Endometrial microvascular endothelial cells (primary cell): ENCODE data around the gene PDE4DIP. TPM values are rescaled to one million over a fixed set of nuclear protein-coding genes. Genes with fewer than 3 reads are reported as not detected.
"Not testable (repeated sequence)": the region's sequence is repeated elsewhere in the genome, so short reads cannot be mapped to it uniquely, and the experiment has no call there.

Experiments
- in situ Hi-C: cut with HindIII; loops from 2 replicates; pipeline ENCODE4 v1.10.0; 2017; ENCODE audit warnings: low sequenced_read_pairs, low pct_unique_long_range_greater_than_20kb; ENCODE audit errors: inconsistent ontology term
- total RNA-seq: library from RNA; depleted of rRNA; stranded (reverse); fragments of >200 nt; gene quantifications from one replicate; pipeline ENCODE4 v1.2.3, GENCODE V29; 2015; ENCODE audit errors: inconsistent ontology term

The PDE4DIP gene
- total RNA-seq, 1 donor from 2014 or later, result 30.8 TPM

DNA sequence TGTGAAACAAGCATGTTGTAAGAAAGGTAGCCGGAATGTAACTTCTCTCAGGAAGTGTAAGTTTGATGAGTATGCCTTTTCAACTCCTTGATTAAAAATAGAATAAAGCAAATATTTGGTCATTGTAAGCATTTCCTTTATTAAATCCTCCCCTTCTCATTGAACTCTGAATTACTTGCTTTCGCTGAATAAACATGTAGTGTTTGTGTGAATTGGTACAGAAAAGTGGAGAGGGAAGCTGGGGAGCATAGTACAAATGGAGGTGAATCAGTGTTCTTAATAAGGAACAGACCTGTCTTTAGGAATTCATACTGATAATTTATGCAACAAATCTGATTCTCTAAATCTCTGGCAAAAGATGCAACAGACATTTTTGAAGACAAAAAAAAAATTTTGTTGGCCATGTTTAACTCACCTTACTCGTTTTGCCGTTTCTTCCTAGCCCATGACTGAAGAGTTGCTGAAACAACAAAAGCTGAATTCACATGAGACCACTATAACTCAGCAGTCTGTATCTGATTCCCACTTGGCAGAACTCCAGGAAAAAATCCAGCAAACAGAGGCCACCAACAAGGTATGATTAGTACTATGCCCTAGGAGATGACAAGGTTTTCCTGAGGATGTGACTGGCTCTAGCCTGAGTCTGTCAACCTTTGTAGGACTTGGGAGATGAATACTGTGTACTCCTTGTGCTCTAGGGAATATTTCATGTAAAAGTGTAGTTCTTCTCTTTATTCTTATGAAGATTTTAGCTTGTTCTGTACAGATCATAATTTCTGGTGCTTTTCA, 116.2 kb downstream of the PDE4DIP start:
- in situ Hi-C loops, result not testable (repeated sequence)

DNA sequence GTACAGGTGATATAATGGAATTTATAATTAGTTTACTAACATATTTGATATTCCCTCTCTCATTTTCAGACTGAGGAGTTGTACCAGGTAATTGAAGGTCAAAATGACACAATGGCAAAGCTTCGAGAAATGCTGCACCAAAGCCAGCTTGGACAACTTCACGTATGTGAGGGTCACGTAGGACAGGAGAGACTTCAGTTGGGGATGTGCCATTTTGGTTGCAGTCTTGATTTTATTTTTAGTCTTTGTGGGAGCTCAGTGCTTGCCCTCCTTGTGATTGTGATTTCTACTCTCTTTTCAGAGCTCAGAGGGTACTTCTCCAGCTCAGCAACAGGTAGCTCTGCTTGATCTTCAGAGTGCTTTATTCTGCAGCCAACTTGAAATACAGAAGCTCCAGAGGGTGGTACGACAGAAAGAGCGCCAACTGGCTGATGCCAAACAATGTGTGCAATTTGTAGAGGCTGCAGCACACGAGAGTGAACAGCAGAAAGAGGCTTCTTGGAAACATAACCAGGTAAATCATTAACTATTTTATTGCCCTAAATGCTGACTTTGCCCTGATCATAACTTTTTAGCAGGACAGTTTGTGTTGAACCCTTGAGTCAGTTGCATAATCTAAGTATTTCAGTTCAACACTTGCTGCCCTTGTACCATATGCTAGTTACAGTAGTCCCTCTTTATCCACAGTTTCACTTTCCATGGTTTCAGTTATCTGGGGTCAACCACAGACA, 118.1 kb downstream of the PDE4DIP start:
- in situ Hi-C loops, result not testable (repeated sequence)

DNA sequence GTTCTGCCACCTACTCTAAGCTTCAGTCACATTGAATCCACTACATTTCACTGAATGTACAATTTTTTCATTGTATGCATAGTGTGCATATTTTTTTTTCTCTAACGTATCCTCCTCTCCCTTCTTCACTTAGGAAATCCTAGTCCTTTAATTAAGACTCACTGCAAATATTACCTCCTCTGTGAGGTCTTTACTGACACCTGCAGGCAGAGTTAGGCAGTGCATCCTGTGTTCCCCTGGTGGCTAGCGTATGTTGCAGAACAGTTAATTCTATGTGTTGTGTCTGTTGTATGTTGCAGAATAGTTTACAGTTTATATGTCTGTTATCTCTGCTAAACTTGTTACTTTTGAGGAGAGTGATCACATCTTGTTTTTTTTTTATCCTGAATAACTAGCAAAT, 121.9 kb downstream of the PDE4DIP start:
- in situ Hi-C loops, result not testable (repeated sequence)

DNA sequence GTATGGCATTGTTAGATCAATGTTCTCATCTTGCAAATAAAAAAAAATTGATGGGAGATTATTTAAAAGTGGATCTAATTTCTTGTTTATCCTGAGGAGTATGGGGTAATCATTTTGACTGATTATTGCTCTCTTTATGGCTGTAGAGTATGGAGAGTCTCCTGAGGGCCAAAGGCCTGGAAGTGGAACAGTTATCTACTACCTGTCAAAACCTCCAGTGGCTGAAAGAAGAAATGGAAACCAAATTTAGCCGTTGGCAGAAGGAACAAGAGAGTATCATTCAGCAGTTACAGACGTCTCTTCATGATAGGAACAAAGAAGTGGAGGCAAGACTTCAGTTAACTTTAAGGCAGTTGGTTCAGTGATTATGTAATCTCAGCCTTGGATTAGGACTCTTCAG, 123.4 kb downstream of the PDE4DIP start:
- in situ Hi-C loops, result not testable (repeated sequence)

DNA sequence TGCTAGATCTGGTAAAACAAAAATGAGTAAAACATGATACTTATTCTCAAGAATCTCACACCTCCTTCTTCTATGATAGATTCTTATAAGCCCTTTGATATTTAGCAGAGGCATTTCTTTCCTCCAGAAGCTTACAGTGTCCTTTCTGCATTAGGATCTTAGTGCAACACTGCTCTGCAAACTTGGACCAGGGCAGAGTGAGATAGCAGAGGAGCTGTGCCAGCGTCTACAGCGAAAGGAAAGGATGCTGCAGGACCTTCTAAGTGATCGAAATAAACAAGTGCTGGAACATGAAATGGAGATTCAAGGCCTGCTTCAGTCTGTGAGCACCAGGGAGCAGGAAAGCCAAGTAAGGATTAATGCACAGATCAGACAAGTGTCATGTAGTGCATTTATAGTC, 124.5 kb downstream of the PDE4DIP start:
- in situ Hi-C loops, result not testable (repeated sequence)

DNA sequence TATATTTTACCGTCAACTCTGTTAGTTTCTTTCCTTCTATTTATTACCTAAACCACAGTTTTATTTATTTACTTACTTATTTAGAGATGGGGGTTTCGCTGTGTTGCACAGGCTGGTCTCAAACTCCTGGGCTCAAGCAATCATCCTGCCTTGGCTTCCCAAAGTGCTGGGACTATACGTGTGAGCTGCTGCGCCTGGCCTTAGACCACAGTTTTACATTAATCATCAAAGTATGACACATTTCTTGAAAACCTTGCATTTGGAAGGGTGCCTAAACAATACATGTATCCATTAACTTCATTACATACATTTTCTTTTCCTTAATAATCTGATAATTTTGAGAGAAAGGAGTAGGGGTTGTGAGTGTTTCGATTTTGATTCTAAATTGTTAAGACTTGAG, 124.9 kb downstream of the PDE4DIP start:
- in situ Hi-C loops, result not testable (repeated sequence)

DNA sequence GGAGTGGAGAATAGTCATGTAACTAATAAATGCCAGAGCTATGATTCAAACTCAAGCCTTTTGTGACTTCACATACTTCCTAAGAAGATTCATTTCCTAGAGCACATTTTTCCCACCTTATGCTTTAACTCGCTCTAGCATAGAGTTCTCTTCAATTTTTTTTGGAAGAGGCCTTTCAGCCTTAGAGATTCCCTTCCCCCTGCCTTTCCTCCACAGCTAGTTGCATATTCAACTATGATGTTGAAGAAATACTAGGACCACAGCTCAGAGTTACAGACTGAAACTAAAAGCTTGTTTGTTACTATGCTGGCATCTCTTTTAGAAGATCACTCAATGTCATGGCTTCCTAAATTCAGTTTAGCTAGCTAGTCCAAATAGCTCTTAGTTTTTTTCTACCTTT, 131.2 kb downstream of the PDE4DIP start:
- in situ Hi-C loops, result not testable (repeated sequence)

DNA sequence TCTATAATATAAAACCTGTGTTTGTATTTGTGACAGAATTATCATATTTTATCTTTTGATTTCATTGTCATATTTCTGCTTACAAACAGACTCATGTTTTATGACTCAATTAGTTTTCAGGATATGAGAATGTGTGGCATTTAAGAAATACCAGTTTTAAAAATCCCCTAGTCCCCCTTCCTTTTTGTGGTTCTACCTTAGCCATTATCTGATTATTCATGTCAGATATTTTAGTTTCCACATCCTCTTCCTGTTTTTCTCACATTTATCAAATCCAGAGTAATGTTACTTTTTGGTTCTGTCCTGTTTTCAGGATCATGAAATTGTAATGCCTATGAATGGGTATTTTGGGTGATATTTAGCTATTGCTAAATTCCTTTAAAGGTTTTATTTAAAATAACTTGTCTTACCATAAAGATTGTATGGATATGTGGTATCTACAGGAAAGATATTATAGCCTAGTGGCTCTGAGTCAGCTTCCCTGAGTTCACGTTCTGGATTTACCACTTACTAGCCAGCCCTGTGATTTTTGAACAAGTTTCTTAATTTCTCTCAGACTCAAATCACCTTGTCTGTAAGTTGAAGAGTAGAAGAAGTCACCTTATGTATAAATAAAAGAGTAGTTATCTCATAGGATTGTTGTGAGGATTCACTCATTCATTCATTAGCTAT, 131.8 kb downstream of the PDE4DIP start:
- in situ Hi-C loops, result not testable (repeated sequence)

DNA sequence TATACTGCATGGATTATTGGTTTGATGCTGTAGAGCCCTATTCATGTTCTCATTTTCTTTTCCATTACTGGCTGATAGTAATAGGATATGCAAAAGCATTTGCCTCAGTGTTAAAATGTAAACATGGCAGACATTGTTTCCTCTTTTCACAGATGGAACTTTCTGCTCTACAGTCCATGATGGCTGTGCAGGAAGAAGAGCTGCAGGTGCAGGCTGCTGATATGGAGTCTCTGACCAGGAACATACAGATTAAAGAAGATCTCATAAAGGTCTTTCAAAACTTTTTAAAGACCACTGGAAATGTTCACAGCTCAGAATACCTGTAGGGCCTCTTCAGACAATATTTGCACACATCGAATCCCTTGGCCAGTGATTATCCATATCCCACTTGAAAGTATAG, 133.6 kb downstream of the PDE4DIP start:
- in situ Hi-C loops, result not testable (repeated sequence)

DNA sequence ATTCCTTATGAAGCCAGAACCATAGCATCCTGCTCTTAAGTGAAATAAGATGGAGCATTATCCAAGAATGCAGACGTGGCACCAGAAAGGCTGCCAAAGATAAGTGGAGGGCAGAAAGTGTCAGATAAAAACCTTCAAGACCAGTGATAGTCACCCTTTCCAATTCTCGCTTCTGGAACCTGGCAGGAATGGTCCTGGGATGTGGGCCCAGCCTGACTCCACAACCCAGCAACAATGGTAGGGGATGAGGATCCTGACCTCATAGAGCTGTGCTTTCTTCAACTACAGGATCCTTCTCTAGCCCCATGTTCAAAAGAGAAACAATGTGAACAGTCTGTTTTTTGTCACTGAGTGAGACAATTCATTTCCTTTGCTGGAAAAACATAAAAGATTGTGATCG, 145.2 kb downstream of the PDE4DIP start:
- in situ Hi-C loops, result not testable (repeated sequence)

DNA sequence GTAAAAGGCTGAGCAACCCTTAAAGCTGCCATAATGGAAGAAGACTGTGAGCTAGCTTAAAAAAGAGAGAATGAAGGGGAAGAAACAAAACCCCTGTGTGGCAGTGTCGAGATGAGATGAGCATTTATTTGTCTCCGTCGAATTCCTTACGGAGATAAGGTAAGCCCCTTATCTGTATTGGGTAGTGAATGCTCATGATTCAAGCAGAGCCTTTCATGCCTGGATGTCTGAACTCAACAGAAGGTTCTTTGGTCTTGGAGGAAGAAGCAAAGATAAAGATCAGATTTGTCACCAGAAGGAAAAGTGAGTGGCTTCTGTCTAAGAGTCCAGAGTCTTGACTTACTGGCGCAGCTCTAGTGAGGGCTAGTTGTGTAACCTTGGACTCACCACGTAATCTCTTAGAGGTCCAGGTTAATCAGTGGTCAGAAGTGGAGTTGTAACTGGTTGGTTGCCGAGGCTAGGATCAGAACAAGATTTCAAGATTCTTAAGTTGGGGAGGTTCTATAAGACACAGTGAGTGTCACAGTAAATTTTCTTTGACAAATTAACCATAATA, 146.1 kb downstream of the PDE4DIP start:
- in situ Hi-C loops, result not testable (repeated sequence)

DNA sequence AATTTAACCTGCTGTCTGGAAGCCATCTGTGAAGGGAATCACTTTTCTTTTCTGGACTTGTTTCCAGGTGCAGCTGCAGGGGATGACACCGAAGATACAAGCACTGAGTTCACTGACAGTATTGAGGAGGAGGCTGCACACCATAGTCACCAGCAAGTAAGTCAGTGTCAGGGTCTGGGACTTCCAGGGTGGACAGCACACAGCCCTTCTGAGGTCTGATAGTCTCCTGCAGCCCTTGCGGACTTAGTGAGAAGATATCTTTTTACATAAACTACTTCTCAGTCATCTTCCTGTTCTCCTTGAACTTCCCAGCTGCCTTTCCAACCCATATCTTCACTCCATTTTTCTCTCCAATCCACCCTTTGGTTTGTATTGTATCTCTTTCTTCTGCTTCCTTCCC, 147.6 kb downstream of the PDE4DIP start:
- in situ Hi-C loops, result not testable (repeated sequence)

DNA sequence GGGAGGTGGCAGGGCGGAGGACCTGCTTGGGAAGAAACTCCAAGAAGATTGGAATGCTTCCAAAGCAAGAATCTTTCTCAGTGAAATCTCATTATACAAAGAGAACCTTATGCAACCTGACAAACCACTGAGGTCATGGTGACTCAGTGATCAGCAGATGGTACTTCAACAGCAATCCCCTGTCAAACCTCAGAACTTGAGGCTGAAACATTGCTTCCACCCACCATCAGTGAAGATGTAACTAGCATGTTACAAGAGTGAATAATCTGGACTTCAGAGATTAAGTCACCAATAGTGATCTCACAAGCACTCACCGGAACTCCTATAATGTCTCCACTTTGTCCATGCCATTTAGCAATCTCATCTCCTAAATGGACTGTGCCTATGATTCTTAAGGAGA, 148.1 kb downstream of the PDE4DIP start:
- in situ Hi-C loops, result not testable (repeated sequence)

DNA sequence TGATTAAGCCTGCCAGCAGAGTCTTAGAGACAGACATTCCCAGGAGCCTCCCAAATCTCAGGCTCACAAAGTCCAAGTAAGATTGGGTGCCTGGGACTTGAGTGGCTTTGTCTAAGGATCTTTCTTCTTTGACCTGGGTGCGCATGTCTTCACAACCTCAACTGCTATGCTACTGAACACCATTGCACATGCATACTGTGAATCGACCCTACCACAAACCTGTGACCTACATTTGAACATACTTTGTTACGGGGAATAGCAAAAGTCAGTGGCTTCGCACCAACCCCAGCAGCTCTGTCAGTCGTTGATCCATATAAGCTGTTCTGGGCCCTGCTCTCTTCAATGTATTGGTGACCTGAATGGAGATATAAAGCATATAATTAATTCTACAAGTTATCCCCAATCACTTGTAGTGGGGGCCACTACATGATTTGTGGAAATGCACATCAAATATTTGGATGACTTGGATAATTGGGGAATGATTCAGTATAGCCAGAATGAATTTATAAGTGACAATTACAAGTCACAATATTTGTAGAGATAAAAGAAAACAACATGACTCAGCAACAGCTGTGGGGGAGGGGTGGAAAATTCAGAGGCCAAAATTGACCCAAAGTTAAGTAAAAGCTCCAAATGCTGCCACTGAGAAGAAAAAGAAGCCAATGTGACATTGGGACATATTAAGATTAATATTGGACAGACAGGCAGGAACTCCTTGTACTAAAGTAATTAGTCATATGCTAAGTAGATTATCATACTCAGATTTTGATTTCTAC, 152.4 kb downstream of the PDE4DIP start:
- in situ Hi-C loops, result not testable (repeated sequence)

DNA sequence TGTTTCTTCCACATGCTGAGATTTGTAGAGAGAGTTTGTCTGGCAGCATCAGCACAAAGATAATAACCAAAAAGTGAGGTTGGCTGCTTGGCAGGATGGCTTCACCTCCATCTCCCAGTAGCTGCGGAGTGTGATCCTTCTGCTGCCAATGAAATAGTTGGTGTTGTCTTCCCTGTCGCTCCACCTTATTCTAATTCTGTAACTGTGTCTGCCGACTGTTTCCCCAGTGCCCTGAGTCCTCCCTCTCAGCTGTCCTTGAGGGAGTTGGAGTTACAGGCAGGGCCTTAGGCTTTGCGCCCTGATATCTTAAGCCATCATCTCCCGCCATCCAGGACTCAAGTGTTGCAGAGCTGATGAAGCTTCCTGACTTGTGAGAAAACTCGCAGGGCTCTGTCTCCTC, 153.2 kb downstream of the PDE4DIP start:
- in situ Hi-C loops, result not testable (repeated sequence)

DNA sequence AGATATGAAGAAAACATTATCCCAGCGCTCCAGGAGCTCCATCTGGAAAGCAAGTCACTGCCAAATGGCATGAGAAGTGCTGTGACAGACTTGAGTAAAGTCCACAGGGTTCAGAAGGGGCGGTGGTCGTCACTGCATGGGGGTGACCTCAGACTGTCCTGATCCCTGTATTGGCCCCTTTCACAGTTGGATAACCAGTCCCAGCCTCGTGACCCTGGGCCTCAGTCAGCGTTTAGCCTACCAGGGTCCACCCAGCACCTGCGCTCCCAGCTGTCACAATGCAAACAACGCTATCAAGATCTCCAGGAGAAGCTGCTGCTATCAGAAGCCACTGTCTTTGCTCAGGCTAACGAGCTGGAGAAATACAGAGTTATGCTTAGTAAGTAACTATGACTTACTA, 158.4 kb downstream of the PDE4DIP start:
- in situ Hi-C loops, result not testable (repeated sequence)

DNA sequence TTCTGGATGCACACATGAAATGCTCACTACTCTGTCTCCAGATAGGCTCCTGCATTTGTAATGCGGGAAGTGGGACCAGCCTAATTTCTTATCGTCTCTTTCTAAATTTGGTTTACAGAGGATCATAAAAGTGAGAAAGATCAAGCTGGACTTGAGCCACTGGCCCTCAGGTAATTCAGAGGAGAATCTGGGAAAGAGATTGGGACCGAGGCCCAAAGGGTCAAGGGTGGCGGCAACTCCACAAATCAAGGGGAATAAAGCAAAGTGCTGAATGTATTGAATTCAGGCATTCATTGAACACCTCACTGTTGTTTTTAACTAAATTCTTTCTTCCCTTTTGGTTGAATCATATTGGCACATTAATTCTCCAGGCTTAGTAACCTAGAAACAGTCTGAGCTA, 164.1 kb downstream of the PDE4DIP start:
- in situ Hi-C loops, result not testable (repeated sequence)

DNA sequence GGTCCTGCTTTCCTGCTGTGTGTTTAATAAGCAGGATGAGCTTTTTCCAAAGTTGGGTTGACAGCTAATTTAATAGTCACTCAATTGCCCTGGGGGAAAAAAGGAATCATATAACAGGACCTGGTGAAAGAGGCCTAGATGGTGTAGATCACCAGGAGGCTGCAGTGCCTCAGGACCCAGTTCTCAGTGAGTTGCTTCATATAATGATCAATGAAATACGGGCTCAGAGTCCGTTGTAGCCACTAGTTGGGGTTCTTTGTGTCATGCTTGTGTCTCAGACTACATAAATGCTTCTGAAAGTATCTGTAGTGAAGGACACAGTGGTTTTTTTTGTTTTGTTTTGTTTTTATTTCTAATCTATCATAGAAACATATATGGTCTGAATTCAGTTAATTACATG, 164.5 kb downstream of the PDE4DIP start:
- in situ Hi-C loops, result not testable (repeated sequence)

DNA sequence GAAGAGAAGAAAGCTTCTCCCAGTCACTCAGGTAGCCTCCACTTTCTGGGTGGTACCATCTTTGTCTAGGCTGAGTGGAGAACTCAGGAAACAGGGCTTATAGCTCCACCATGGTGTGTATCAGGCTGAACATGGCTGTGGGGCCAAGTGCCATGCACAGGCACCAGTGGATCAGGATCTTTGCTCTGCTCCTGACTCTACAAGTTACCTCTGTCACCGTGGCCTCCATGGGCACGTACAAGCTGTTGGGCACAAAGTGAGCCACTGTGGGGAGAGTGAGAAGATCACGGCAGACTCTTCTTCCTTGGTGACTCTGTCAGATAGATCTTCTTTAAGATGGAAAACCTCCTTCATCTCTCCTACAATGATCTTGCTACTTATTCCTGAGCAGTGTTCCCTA, 165.5 kb downstream of the PDE4DIP start:
- in situ Hi-C loops, result not testable (repeated sequence)
